Activated CD4-positive, alpha-beta T cell treated with anti-CD3 and anti-CD28 coated beads for 36 hours (primary cell): ENCODE measurements around the gene VAV2. TPM values are rescaled to one million over a fixed set of nuclear protein-coding genes. Genes with fewer than 3 reads are reported as not detected.
"Not testable (repeated sequence)": the region's sequence is repeated elsewhere in the genome, so short reads cannot be mapped to it uniquely, and the experiment has no call there.

Source experiments
- ATAC-seq: fragments of 200-7000 bp; cut with Tn5 transposase; one replicate; pipeline ENCODE4 v1.10.0; 2021; ENCODE audit warnings: mild to moderate bottlenecking, moderate library complexity
- CTCF ChIA-PET: fragments of 350-600 bp; sonication (Branson Sonifier 250); formaldehyde crosslinking; loops from one replicate; lab custom pipeline; 2021; ENCODE audit warnings: antibody characterized with exemption; lab: Charles Lee
- POLR2A ChIA-PET: fragments of 350-600 bp; sonication (Branson Sonifier 250); formaldehyde crosslinking; loops from one replicate; lab custom pipeline; 2021; ENCODE audit warnings: antibody characterized with exemption, inconsistent platforms; lab: Charles Lee
- DNase-seq: peaks from one replicate; pipeline ENCODE4 v3.0.0-alpha.2; 2020
- H3K27ac Mint-ChIP-seq: one replicate; pipeline ENCODE4 v1.8.0; 2021; ENCODE audit warnings: mixed read lengths
- H3K27me3 Mint-ChIP-seq: one replicate; pipeline ENCODE4 v1.8.0; 2021; ENCODE audit warnings: mixed read lengths
- H3K36me3 Mint-ChIP-seq: one replicate; pipeline ENCODE4 v1.8.0; 2021; ENCODE audit warnings: low read depth, mixed read lengths
- H3K4me1 Mint-ChIP-seq: one replicate; pipeline ENCODE4 v1.8.0; 2021; ENCODE audit warnings: mixed read lengths
- H3K4me3 Mint-ChIP-seq: one replicate; pipeline ENCODE4 v1.8.0; 2021; ENCODE audit warnings: mild to moderate bottlenecking, moderate library complexity, mixed read lengths
- H3K9me3 Mint-ChIP-seq: one replicate; pipeline ENCODE4 v1.8.0; 2021; ENCODE audit warnings: low read depth, mixed read lengths
- intact Hi-C, 2 experiments: fragments of 100-400 bp; cut with DNase I in 1 of 2; cut with micrococcal nuclease in 1 of 2; formaldehyde crosslinking; loops; one replicate each; pipeline versions ENCODE4 v1.14.2 to v1.15.1; 2022 to 2024; cut with DNase I, micrococcal nuclease
- total RNA-seq, 2 experiments: library from RNA; stranded (reverse); gene quantifications; one replicate each; pipeline ENCODE4 v1.2.3, GENCODE V29; 2021

The VAV2 gene
- total RNA-seq, 2 experiments from 2014 or later, result 5.1 to 6.5 TPM

- intact Hi-C loops, result no loop called here
- Mint-ChIP-seq H3K36me3 (no peaks in the 10 kb centered on the region), H3K4me3 (no peak overlapping the region), H3K27ac (no peak overlapping the region), H3K9me3 (no peaks in the 10 kb centered on the region), H3K4me1 (no peaks in the 10 kb centered on the region), H3K27me3 (peaks cover 15% of the 10 kb centered on the region)
- no peak for ATAC-seq
- POLR2A ChIA-PET, result no interaction called here
- CTCF ChIA-PET, result no interaction called here
- DNase-seq, result no peak
Observed at GRCh38 chr9:133754187-133754586, 237.9 kb downstream of the VAV2 start.

DNA sequence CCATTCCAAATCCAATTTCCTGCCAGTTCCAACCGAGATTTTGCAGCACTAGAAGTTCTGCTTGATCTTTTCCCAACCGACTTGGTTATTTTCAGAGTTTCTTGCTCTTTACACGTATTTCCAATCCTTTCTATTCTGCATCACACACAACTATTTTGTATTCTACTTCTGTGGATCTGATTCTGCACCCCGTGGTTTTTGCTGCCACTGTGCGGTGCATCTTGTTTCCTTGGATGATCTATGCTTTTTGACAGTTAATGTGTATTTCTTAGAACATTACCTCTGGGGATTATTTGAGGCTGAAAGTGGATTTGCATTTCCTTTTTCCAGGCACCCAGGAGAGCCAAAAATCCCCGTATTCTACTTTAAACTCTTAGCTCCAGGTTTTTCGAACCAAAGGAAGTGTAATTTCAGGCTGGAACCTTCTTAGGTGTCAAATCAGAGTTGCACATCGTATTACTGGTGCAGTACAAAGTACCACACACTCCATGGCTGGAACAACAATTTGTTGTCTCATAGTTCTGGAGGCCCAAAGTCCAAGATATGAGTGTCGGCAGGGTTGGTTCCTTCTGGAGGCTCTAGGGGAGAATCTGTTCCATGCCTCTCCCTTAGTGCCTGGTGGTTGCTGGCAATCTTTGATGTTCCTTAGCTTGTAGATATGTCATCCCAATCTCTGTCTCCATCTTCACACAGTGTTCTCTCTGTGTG is 239.2 kb downstream of the VAV2 start:
- peaks cover 22% of the 10 kb centered on the region for H3K27me3 Mint-ChIP-seq
- no peaks in the 10 kb centered on the region for H3K4me1 Mint-ChIP-seq
- CTCF ChIA-PET, result no interaction called here
- no peak overlapping the region for H3K27ac Mint-ChIP-seq
- intact Hi-C loops, result no loop called here
- no peaks in the 10 kb centered on the region for H3K9me3 Mint-ChIP-seq
- H3K4me3 Mint-ChIP-seq, result no peak overlapping the region
- H3K36me3 Mint-ChIP-seq, result no peaks in the 10 kb centered on the region
- DNase-seq (no peak), ATAC-seq (no peak)
- POLR2A ChIA-PET, result no interaction called here

- ATAC-seq (no peak), DNase-seq (no peak)
- CTCF ChIA-PET, result interaction anchor here (0.6 to 1.2 kb wide), 3 partner anchors 11 to 162 kb away, joined by 3 to 5 read pairs (median 3); no protein-coding TSS in a partner anchor
- H3K36me3 Mint-ChIP-seq, result no peaks in the 10 kb centered on the region
- intact Hi-C loops, result no loop called here
- H3K4me1 Mint-ChIP-seq, result no peaks in the 10 kb centered on the region
- H3K27me3 Mint-ChIP-seq, result peaks cover 22% of the 10 kb centered on the region
- H3K4me3 Mint-ChIP-seq, result no peak overlapping the region
- H3K27ac Mint-ChIP-seq, result no peak overlapping the region
- H3K9me3 Mint-ChIP-seq, result no peaks in the 10 kb centered on the region
- POLR2A ChIA-PET, result no interaction called here
Observed at GRCh38 chr9:133750982-133751649, 241.0 kb downstream of the VAV2 start.

DNA sequence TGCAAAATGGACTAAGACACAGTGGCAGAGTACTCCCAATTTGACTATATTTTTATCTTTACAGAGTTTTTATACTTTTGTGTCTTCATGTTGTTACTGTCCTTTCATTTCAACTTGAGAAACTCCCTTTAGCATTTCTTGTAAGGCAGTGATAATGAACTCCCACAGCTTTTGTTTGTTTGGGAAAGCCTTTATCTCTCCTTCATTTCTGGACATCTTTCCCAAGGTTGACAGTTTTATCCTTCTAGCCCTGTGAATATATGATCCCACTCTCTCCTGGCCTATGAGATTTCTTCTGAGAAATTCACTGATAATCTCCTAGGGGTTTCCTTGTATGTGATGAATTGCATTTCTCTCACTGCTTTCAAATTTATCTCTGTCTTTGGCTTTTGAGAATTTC is 244.8 kb downstream of the VAV2 start:
- ATAC-seq (no peak), DNase-seq (no peak)
- no peak overlapping the region for H3K4me3 Mint-ChIP-seq
- no peaks in the 10 kb centered on the region for H3K36me3 Mint-ChIP-seq
- H3K4me1 Mint-ChIP-seq, result no peaks in the 10 kb centered on the region
- POLR2A ChIA-PET, result no interaction called here
- intact Hi-C loops, result no loop called here
- H3K27ac Mint-ChIP-seq, result no peak overlapping the region
- CTCF ChIA-PET, result interaction anchor here (0.6 to 1.0 kb wide), 2 partner anchors 34 to 35 kb away, joined by 3 read pairs; no protein-coding TSS in a partner anchor
- H3K27me3 Mint-ChIP-seq, result peaks cover 11% of the 10 kb centered on the region
- H3K9me3 Mint-ChIP-seq, result no peaks in the 10 kb centered on the region

DNA sequence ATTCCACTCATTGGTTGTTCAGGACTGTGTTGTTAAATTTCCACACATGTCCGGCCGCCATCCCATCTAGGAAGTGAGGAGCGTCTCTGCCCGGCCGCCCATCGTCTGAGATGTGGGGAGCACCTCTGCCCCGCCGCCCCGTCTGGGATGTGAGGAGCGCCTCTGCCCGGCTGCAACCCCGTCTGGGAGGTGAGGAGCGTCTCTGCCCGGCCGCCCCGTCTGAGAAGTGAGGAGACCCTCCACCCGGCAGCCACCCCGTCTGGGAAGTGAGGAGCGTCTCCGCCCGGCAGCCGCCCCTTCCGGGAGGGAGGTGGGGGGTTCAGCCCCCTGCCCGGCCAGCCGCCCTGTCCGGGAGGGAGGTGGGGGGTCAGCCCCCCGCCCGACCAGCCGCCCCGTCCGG is 247.6 kb downstream of the VAV2 start:
- intact Hi-C loops, result loop anchor here in 1 of 2 experiments (5.0 kb wide), 1 partner anchor 212 kb away; the partner anchor contains the start of gene ADAMTSL2
- H3K36me3 Mint-ChIP-seq, H3K27ac Mint-ChIP-seq, POLR2A ChIA-PET, DNase-seq, H3K27me3 Mint-ChIP-seq, H3K4me1 Mint-ChIP-seq, H3K9me3 Mint-ChIP-seq, CTCF ChIA-PET, ATAC-seq, H3K4me3 Mint-ChIP-seq: not testable (repeated sequence)

- no peaks in the 10 kb centered on the region for H3K9me3 Mint-ChIP-seq
- POLR2A ChIA-PET, result no interaction called here
- H3K27ac Mint-ChIP-seq, result no peak overlapping the region
- DNase-seq (peak; percentile 86), ATAC-seq (peak; percentile 79)
- no peaks in the 10 kb centered on the region for H3K36me3 Mint-ChIP-seq
- no peaks in the 10 kb centered on the region for H3K27me3 Mint-ChIP-seq
- intact Hi-C loops, result loop anchor here in 1 of 2 experiments (5.0 kb wide), 1 partner anchor 211 kb away; the partner anchor contains the start of gene ADAMTSL2
- peaks cover 7% of the 10 kb centered on the region for H3K4me1 Mint-ChIP-seq
- H3K4me3 Mint-ChIP-seq, result no peak overlapping the region
- CTCF ChIA-PET, result interaction anchor here (0.6 to 2.0 kb wide), 34 partner anchors 9 to 963 kb away, joined by 3 to 11 read pairs (median 3); partner anchors contain the start of gene ADAMTSL2
Observed at GRCh38 chr9:133742849-133743444, 249.2 kb downstream of the VAV2 start.

GRCh38 chr9:133742251-133742650 is 249.9 kb downstream of the VAV2 start:
- ChIA-PET POLR2A (no interaction called here), CTCF (interaction anchor here (0.5 to 2.0 kb wide), 29 partner anchors 9 to 556 kb away, joined by 3 to 11 read pairs (median 3); partner anchors contain the start of gene ADAMTSL2)
- Mint-ChIP-seq H3K9me3 (no peaks in the 10 kb centered on the region), H3K4me1 (peaks cover 10% of the 10 kb centered on the region), H3K27me3 (no peaks in the 10 kb centered on the region), H3K27ac (no peak overlapping the region), H3K4me3 (no peak overlapping the region), H3K36me3 (no peaks in the 10 kb centered on the region)
- intact Hi-C loops, result loop anchor here in 1 of 2 experiments (5.0 kb wide), 1 partner anchor 210 kb away; the partner anchor contains the start of gene ADAMTSL2
- no peak for DNase-seq
- no peak for ATAC-seq

GRCh38 chr9:133741716-133742115 is 250.4 kb downstream of the VAV2 start:
- Mint-ChIP-seq H3K27me3 (no peaks in the 10 kb centered on the region), H3K27ac (no peak overlapping the region), H3K36me3 (no peaks in the 10 kb centered on the region), H3K9me3 (no peaks in the 10 kb centered on the region), H3K4me3 (no peak overlapping the region), H3K4me1 (peaks cover 10% of the 10 kb centered on the region)
- DNase-seq, result no peak
- ChIA-PET POLR2A (no interaction called here), CTCF (interaction anchor here (0.6 to 2.0 kb wide), 10 partner anchors 8 to 358 kb away, joined by 3 to 11 read pairs (median 5); no protein-coding TSS in a partner anchor)
- no peak for ATAC-seq
- intact Hi-C loops, result loop anchor here in 1 of 2 experiments (5.0 kb wide), 1 partner anchor 209 kb away; the partner anchor contains the start of gene ADAMTSL2

DNA sequence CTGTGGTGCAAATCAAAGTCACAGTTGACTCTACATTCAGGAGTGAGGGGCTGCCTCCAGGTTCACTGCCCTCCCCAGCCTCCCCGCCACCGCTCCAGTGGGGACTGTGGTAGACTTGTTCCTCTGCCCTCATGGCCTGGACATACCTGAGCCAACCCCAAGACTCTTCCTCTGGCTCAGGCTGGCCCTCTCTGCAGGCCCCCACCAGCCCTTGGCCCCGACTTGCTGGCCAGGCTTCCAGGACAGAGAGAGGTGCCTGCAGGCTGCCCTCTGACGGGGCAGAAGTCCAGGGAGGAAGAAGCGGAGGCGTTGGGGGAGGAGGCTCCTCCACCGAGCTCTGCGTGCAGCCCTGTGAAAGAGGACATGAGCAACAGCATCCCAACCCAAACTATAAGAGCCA is 251.2 kb downstream of the VAV2 start:
- Mint-ChIP-seq H3K4me3 (no peak overlapping the region), H3K9me3 (no peaks in the 10 kb centered on the region), H3K27me3 (no peaks in the 10 kb centered on the region), H3K4me1 (peaks cover 10% of the 10 kb centered on the region), H3K27ac (no peak overlapping the region), H3K36me3 (no peaks in the 10 kb centered on the region)
- POLR2A ChIA-PET, result no interaction called here
- ATAC-seq, result no peak
- intact Hi-C loops, result loop anchor here in 1 of 2 experiments (5.0 kb wide), 1 partner anchor 209 kb away; the partner anchor contains the start of gene ADAMTSL2
- CTCF ChIA-PET, result interaction anchor here (0.6 to 1.0 kb wide), 2 partner anchors 9 to 150 kb away, joined by 3 to 5 read pairs; no protein-coding TSS in a partner anchor
- DNase-seq, result no peak

DNA sequence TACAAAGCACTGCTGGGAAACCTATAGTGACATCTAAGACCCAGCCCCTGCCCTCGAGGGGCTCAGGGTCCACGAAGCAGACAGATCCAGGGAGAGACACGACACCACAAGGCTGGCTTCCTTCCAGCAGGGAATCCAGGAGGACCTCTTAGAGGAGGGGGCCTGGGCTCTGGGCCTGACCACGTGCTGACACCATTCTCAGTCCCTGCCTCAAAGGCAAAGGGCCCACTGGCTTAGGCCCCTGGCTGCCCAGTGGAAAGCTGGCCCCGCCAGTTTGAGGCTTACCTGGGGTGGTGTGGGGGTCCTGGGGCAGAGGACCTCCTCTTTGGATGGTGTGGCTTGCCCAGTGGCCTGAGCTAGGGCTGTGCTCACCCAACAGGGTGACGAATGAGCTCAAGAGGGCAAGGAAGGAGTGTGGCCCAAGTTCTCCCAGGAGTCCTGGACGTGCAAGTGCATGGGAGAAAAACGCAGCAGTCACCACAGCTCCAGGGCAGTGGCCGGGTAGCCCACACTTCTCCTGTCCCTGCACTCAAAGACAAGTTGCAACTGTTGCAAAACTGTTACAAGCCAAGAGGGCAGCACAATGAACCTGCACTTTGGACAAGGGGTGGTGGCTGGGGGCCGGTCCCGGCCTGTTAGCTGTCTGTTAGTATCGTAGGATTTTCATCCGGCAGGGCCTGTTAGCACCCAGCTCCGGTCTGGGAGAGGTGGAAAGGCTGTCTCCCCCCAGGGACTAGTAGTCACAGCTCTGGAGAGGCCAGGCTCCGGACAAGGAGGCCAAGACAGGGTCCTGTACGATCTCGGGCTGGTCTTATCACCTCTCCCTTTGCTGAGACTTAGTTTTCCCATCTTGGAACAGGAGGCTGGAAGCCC is 252.5 kb downstream of the VAV2 start:
- H3K36me3 Mint-ChIP-seq, result no peaks in the 10 kb centered on the region
- H3K4me3 Mint-ChIP-seq, result no peak overlapping the region
- POLR2A ChIA-PET, result no interaction called here
- no peak overlapping the region for H3K27ac Mint-ChIP-seq
- DNase-seq, result no peak
- intact Hi-C loops, result loop anchor here in 1 of 2 experiments (5.0 kb wide), 1 partner anchor 207 kb away; the partner anchor contains the start of gene ADAMTSL2
- ATAC-seq, result no peak
- CTCF ChIA-PET, result interaction anchor here (0.7 to 1.0 kb wide), 2 partner anchors 11 to 23 kb away, joined by 3 to 5 read pairs; no protein-coding TSS in a partner anchor
- H3K27me3 Mint-ChIP-seq, result no peaks in the 10 kb centered on the region
- H3K4me1 Mint-ChIP-seq, result peaks cover 10% of the 10 kb centered on the region
- no peaks in the 10 kb centered on the region for H3K9me3 Mint-ChIP-seq
